Measurements from ENCODE around the gene TSPAN3.
A peak's percentile ranks its signal among the peaks of the same experiment; 100 is the strongest.

Gene TSPAN3

DNA sequence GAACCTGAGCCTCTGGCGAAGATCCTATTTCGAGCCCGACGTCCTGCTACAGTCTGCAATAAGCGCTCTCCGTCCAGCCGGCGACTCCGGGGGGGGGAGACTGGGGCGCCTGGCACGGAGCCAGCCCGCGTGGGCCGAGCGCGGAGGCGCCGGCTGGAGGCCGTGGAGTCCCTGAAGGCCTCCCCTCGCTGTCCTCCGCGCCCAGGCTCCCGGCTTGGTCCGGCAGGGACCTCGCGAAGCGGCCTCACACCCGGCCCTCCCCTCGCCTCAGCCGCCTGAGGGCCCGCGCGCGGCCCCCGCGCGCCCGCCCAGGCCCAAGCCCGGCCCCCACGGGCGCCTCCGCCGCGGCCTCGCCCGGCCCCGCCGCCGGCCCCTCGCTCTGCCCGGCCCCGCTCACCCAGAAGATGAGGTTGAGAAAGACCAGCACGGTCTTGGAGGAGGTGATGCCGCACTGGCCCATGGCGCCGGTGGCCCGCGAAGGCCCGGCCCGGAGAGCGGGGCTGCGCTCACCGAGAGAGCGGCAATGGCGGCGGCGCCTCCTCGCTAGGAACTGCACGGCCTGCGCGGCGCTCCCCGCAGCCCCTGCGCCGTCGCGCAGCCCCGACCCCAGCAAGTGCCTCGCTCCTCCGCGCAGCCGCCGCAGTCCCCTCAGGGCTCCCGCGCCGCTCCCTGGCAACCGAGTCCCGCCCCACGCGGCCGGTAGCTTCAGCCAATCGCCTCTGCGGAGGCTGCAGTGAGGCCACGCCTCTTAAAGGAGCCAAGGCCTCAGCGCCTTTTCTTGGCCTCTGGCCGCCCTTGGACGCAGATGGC is at the start of gene TSPAN3:
Gene TSPAN3, minus strand, starts transcription at position 615 of the 810 bp plus-strand sequence. Its CDS starts 155 bp downstream, at position 460.
- peak; percentile 93 for DNase-seq

- no peak for DNase-seq
These were observed 49.7 kb upstream of the TSPAN3 start for GRCh38 chr15:77120576-77120975.

- DNase-seq: no peak
These were observed 48.5 kb upstream of the TSPAN3 start for GRCh38 chr15:77119446-77119845.

DNA sequence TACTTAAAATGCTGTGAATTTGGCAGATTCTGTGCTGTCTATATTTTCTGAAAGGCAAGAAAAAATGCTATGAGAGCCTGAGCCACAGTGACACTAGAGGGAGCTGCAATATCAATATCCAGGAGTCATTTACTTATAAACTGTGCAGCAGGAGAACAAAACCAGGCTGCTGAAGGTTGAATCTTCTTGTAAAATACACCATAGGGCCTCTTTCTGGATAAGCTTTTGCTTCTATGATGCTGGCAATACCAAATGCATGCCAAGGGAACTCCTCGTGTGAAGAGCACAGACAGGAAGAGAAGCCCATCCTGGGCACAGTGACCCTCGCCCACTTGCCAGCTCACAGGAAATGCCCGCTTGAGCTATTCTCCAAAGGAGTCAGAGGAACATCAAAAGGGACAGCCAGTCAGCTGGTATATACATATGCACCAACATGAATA is 48.0 kb upstream of the TSPAN3 start:
- peak; percentile 72 for DNase-seq

- no peak for DNase-seq
These were observed 44.3 kb upstream of the TSPAN3 start for GRCh38 chr15:77115179-77115578.

DNA sequence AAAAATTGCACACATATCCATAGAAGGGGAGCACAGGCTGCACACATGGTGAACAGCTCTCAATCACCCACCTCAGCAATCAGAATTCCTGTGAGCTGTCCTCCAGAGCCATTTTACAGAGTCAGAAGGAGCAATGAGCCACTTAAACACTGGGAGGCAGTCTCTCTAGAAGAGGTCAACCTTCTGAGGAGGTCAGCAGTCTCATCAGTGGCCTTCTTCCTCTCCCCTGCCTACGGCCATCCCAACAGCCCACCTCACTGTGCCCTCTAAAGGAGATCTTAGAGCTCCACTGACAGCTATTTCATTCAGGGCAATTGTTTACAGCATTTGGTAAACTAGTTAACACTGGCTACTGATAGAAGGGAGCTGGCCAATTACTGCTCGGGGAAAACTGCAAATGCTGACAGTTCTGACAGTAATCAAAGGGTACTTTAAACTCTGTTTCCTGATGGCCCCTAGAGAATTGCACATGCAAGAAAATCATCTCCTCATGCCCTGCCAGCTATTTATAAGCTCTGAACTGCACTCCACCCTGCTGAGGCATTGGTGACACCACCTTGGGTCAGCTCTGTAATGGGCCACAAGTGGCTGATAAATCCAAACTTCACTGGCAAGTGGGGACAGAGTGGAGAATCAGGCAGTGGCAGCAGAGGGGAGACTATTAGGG is 42.1 kb upstream of the TSPAN3 start:
- no peak for DNase-seq

GRCh38 chr15:77111789-77112188 is 40.9 kb upstream of the TSPAN3 start:
- no peak for DNase-seq

DNA sequence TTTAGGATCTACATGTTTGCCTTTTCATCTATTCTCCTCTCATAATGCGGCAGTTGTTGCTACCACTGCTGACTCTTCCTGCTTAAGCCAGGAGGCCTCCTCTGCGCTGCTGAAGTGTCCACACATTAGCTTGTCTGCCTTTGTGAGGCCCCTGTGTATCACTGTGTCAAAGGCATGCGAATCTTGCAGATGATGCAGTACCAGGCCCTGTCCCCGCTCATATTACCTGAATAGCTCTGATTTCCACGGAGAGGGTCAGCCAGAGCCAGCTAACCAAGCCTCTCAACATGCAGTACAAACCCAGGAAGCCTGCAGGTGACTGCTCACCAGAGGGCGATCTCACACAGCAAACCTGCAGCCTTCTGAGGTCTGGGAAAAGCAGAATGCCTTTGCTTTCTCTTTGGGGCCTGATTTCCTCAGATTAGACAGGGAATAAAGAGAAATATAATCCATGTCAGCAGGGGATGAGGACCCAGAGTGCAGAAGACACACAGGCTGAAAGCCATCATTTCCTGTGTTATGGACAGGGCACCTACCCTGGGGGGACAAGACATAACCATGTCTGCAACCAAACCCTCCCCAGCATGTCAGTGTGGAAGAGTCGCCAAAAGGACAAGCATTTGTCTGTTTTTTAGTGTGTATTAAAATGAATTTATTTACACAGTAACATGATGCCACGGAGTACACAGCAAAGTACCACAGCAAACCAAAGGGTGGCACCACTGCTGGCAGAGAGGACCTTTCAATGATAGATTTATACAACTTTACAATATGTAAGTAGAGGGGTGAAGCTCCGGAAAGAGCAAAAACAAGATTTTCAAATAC is 36.8 kb upstream of the TSPAN3 start:
- peak; percentile 72 for DNase-seq

GRCh38 chr15:77107068-77107467 is 36.2 kb upstream of the TSPAN3 start:
- DNase-seq: no peak

- no peak for DNase-seq
These were observed 33.2 kb upstream of the TSPAN3 start for GRCh38 chr15:77104155-77104554.

GRCh38 chr15:77099741-77100463 is 29.0 kb upstream of the TSPAN3 start:
- DNase-seq: no peak

GRCh38 chr15:77098572-77098971 is 27.7 kb upstream of the TSPAN3 start:
- no peak for DNase-seq

- no peak for DNase-seq
These were observed 27.0 kb upstream of the TSPAN3 start for GRCh38 chr15:77097921-77098320.

DNA sequence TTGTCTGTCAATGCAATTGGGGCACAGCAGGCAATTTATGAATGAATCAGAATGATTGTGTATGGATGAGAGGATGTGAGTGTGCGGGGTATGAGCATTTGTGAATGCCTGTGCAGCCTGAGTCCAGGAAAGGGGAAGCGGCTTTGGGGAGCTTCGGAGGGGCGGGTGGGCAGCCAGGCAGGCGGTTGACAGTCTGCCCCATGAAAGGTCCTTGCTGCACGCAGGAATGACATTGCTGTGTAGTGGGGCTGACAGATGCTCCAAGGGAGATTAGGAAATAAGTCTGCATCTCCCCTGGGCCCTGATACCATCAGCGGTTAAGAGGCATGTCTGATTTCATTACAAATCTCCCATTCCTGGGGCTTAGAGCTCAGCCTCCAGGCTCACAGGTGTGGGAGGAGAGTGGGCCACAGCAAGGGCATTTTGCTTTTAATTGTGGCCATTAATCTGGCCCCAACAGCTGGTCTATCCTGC is 26.4 kb upstream of the TSPAN3 start:
- no peak for DNase-seq

DNA sequence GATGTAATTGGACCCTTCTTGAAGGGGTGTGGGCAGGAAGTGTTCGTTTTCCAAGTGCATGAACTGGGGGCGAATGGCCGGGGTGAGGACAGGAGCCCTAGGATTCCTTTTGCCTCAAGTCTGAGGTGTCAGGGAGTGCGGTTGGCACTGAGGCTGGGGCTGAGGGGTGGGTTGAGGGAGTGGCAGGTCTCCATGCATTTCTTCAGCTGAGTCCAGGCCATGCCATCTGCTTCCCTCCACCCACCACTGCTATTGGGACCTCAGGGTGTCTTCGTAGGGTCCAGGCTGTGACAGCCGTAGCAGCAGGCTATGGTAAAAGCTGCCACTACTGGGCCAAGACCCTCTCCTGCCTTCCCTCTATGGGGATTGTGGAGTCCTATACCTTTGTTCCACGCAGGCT is 25.6 kb upstream of the TSPAN3 start:
- no peak for DNase-seq

DNA sequence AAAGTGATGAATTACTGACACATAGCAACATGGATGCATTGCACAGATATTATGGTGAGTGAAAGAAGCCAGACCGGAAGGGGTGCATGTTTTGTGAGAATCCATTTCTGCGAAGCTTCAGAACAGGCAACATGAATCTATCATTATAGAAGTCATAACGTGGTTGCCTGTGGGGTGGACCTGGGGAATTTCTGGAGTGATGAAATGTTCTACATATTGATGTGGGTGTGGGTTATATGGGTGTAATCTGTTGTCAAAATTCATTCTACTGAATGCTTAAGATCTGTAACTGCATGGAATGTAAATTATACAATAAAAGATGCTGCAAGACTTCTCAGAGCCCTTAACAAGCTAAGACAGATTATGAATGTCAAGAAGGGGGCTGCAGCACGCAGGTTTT is 25.2 kb upstream of the TSPAN3 start:
- DNase-seq: no peak

DNA sequence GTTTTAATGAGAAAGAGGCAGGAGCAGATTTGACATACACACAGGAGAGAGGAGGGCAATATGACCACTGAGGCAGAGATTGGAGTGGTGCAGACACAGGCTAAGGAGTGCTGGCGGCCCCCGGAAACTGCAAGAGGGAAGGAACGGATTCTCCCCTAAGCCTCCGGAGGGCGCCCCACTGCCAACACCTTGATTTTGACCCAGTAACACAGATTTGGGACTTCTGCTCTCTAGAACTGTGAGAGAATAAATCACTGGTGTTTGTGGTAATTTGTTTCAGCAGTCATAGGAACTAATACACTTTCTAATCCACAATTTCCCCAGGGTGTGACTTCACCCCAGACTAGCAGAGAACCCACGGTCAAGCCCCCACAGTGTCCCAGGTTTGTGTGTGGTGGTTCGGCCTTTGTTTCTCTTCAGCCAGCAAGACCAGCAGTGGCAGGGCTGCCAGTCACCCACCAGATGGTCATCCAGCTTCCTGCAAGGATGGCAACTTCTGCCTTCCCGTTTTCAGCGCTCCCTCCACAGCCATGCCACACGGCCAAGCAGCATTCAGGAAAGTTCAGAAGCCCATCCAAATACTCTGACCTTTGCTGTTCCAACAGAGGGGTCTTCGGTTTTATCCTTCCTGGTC is 23.6 kb upstream of the TSPAN3 start:
- peak; percentile 10 for DNase-seq

GRCh38 chr15:77093436-77093835 is 22.5 kb upstream of the TSPAN3 start:
- DNase-seq: no peak

DNA sequence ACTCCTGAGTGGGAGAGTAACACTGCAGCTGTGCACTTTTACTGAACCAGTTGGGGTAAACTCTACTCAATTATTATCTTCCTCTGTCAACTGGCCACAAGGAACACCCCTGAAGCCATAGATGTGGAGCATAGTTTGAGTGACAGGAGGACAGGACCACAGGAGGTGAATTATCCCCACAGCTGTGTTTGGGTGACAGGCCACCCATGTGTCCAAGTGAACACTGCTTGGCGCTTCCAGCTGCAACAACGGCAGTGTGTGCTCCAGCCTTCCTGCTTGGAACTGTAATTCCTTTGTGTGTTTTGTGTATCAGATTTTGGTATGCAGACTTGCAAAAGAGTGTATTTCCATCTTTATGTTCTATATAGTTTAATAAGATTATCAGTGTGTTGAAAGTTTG is 20.2 kb upstream of the TSPAN3 start:
- no peak for DNase-seq

DNA sequence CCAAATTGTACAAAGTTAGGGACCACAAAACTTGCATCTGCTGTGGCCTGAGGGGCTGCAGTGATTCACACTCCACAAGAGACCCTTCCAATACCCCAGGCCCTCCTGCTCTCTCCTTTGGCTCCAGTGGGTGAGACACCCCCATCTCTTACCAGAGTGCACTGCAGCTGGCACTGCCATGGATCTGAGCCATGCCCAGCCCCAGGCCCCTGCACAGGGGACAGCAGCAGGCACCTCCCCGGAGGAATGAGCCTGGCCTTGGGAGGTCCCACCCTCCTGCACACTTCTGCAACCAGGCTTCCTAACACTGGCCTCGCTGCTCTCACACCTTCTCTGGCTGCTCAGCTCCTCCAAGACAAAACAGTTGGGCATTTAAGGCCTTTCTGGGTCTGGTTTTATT is 16.3 kb upstream of the TSPAN3 start:
- no peak for DNase-seq

DNA sequence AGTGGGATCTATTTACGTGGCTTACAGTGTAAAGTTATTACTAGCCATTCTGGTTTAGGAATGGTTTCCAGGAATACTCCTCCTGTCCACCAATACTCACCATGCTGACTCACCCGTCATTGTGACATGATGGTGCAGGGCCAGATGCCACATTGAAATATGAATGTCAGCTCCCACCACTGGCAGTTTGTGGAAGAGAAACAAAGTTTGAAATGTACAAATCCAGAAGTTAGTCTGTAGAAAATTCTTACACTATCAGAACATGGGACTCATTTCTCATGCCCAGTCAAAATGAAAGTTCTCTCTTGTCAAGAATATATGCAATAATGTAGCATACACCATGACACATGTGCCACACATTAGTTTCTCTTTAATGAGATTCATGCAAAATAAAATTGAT is 14.4 kb upstream of the TSPAN3 start:
- DNase-seq: peak; percentile 18

GRCh38 chr15:77084436-77084835 is 13.5 kb upstream of the TSPAN3 start:
- no peak for DNase-seq

All from DMS53 (cell line).